HK-2 (cell line): ENCODE results near the gene CEP72.
"Not testable (repeated sequence)": the region's sequence is repeated elsewhere in the genome, so short reads cannot be mapped to it uniquely, and the experiment has no call there.

Experiments
- DNase-seq: peaks from one replicate; pipeline ENCODE4 v3.0.0-alpha.2; 2018; ENCODE audit not compliant: unreplicated experiment

The CEP72 gene

DNA sequence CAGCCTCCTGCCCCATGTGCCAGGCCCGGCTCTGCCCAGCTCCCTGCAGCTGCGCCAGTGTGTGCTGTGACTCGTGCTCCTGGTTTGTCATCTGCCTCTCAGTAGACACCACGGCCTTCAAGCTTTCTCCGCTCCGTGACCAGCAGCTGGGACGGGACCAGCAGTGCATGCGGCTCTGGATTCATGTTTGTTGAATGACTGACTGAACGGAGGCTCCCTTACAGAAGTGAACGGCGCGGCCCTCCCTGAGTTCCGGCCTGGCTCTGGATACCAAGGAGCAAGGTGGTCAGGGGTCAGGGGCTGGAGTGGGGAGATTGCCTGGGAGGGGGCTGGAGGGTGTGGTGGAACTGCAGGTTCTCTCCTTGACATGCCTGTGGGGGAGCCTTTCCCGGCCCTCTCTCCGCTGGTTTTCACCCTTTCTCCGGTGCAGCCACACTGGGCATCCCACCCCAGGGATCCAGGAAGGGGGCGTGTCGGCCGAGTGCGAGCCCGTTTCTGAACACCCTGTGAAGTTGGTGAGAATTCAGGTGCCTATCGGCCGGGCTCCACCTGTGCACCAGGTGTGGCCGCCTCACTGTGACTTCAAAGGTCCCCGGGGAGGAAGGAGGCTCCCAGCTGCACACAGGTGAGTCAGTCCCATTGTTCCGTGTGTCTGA, 11.1 kb upstream of the CEP72 start:
- no peak for DNase-seq

DNA sequence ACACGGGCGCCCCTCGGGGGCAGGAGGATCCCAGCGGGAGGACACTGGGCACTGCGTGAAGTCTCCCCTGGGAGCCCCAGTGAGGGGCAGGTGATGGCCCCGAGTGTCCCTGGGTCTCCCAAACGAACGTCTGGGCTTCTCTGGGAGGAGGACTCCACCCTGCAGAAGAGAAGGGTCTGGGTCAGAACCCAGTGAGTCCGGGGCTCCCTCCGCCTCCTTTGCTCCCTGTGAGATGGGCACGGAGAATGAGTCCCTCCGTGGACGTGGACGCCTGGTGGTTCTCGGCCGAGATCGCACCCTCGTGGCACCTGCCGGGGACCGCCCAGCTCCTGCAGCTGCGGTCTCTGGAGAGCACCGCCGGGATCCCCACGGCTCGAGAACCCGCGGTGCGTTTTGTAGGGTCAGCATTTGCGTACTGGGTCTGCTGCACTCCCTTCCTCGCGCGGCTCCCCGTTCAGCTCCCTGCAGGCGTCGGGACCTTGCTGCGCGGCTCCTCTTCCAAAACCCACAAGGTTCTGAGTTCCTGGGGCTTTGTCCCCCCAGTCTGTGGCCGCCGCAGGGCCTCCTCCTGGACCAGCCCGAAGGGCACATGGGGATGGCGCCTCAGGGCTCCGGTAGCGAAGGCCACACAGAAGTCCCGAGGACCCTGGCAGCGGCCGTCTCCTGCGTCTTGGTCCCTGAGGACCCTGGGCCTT, 10.2 kb upstream of the CEP72 start:
- DNase-seq, result no peak

DNA sequence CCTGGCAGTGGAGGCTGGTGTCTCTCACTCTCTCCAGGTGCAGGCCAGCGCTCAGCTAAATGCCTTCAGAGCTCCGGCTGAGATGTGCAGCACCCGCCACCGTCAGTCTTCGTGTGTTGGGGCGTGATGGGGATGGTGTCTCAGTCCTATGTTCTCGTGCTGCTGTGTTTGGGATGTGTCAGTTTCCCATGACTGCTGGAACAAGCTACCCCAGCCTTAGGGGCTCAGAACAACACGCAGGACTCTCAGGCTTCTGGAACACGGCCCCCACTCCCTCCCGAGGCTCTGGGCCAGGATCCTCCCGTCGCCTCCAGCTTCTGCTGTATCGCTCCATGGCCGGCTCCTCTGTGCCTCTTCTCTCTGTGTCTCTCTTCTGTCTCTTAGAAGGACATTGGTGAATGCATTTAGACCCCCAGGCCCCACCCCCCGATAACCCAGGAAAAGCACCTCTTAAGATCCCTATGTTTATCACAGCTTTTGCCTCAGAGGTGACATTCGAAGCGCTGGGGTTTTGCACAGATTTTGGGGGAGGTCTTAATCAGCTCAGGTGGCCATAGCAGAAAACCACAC, 9.6 kb upstream of the CEP72 start:
- no peak for DNase-seq

DNA sequence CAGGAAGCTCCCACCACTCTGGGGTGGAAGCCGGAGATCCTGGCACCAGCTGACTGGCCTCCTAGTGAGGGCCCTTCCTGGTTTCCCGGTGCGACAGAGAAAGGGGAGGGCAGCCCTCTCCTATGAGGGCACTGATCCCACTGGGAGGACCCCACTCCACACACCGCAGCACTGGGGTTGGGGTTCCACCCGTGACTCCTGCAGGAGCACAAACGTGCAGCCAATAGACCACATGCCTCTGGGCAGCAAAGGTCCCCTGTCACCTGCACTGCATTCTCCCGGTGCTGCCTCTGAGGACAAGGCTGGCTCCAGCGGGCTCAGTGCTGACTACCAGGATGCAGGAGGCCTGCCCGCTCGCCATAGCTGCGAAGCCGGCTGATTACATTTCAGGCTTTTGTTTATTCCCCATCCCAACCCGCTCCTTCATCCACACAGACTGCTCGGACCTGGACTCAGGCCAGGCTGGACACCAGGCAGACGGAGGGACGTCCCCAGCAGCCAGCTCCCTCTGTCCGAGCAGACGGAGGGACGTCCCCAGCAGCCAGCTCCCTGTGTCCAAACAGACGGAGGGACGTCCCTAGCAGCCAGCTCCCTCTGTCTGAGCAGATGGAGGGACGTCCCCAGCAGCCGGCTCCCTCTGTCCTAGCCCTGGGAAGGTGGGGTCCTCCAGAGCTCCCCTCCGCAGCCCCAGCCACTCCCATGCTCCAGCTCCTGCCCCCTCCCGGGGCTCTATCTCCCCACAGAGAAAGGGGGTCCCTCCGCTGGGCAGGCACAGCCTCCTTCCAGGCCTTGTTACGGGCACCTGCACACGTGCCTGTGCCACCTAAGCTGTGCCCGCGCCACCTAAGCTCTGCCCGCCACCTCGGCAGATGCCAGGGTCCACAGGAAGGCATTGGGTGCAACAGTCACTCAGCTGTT, 8.8 kb upstream of the CEP72 start:
- DNase-seq, result no peak

DNA sequence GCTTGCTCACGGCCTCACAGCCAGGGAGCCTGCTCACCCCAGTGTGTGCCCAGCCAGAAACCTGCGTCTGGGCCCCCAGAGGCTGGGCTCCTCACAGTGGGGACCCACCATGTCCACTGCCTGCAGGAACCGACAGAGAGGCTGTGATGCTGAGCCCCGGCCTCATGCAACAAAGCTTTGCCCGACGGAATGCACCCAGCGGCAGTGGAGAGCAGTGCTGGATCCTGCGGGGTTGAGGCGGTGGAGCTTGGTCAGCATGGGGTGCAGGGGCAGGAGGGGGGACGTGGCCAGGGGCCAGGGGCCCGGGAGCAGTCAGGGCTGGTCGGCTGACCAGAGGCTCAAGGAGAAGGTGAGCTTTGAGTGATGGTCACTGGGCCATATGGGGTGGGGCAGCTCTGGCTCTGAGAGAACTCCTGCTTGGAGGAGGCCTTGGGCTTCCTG, 7.7 kb upstream of the CEP72 start:
- no peak for DNase-seq

DNA sequence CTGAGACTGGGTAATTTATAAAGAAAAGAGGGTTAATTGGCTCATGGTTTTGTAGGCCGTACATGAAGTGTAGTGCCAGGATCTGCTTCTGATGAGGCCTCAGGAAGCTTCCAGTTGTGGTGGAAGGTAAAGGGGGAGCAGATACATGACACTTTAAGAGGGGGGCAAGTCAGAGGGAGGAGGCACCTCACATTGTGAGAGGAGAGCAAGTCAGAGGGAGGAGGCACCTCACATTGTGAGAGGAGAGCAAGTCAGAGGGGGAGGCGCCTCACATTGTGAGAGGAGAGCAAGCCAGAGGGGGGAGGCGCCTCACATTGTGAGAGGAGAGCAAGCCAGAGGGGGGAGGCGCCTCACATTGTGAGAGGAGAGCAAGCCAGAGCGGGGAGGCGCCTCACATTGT, 7.0 kb upstream of the CEP72 start:
- not testable (repeated sequence) for DNase-seq

DNA sequence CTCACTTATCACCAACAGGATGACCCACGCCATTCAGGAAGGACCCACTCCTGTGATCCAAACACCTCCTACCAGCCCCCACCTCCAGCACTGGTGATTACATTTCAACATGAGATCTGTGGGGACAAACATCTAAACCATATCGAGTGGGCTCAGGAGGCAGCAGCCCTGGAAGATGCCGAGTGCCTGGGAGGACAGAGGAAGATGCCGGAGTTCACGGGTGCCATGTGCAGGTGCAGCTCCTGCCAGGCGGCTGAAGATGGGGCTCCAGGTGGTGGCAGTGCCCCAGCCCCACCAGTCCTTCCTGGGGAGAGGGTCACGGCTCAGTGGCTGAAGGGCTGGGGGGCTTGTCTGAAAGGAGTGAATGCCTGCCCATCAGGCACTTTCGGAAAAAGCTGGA, 6.1 kb upstream of the CEP72 start:
- DNase-seq, result no peak

DNA sequence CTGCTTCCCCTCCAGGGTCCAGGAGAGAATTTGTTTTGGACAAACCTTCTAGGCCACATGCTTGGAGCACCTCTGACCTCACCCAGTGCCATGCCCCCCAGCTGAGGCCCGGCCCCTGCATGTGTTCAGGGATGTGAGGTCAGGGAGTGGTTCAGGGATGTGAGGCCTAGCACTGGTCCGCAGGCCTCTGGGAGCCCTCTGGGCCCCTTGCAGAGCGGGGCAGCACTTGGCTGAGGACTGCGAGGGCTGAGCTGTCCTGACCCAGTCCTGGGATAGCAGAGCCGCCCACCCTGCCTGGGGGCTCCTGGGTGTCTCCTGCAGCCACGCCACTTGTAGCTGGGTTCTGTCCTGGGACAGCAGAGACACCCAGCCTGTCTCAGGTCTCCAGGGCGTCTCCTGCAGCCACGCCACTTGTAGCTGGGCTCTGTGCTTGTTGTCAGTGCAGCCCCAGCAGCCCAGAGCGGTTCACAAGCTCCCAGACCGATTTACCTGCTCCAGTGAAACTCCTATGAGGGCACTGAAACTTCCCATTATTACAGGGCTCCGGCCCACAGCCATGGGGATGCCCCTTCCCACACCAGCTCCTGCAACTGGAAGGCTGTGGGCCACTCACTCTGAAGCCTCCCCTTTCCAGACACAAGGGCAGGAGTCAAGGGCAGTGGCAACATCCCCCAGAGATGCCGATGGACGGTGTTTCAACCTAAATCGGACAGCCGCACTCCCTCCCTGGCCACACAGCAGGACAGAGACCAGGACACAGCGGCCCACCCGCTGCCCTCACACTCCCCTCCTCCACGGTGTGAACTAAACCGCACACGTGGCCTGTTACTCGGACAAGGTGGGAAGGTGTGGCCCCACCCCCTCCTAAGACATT, 5.4 kb upstream of the CEP72 start:
- no peak for DNase-seq

DNA sequence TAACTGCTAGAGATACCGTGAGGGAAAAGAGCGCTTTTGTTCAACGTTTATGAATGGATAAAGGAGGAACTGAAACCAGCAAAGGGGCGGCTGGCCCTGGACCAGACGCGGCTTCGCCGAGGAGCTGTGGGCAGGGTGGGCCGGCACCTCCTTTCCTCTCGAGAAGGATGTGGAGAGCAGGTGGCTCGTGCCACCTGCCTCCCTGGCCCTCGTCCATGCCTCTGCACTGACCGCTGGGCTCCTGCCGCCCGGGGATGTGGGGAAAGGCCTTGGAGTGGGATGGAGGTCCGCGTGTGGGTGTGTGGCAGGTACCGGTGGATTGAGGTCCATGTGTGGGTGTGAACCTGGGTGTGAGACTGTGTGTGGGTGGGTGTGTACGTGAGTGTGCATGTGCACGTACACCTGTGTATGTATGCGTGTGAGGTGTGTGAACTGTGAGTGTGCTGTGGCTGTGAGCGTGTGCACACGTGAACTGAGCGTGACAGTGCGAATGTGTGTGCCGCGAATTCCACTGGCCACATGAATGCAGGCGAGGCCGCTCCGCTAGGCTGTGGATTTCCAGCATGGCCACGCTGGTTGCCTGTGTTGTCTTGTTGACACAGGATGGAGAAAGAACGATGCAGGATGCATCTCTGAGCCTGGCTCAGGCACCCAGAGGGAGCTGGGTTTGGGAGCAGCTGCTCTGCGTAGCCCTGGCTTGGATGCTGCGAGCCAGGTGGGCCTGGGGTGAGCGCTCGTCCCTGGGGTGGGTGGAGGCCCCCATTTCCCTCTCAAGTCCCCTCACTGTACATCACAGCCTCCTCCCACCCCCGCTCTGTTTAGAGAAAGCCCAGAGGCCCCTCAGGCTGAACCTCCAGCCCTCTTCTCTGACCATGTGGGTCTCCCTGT, 4.4 kb upstream of the CEP72 start:
- DNase-seq, result no peak

DNA sequence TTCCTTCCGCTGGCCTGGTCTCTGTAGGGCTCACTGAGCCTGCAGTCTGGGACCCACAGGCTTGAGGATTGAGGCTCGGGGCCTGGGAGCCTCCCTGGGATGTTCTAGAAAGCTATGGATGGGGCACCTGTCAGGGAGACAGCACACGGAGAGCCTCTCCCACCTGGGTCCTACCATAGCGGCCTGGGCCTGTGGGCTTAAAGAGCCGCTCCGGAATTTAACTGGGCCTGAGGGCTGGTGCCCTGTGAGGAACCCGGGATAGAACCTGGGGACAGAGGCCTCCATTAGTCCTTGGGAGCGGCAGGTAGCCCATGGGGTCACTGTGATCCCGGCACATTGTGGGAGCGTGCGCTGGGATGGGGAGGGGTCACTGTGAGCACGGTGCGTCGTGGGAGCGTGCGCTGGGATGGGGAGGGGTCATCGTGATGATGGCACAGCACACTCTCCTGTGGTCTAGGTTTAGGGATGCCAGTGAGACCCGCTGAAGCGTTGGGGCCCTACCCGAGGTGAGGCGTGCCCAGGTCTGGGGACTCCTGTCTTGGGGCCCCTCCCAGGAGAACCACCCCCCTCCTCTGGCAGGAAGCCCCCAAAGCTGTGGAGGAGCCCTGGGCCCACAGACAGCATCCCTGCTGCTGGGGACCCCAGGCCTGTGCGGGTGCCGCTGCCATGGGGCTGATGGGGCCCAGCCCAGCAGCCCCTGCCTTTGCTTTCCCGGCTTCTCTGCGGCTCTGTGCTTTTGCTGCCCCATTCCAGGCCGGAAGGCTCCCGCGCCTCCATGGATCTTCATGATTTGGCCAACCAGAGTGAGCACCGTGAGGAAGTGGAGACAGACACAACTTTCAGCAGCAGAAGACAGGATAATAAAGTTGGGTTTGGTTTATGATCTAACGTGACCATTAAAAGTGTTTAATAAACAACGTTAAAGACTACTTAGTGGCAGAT, 3.4 kb upstream of the CEP72 start:
- no peak for DNase-seq

DNA sequence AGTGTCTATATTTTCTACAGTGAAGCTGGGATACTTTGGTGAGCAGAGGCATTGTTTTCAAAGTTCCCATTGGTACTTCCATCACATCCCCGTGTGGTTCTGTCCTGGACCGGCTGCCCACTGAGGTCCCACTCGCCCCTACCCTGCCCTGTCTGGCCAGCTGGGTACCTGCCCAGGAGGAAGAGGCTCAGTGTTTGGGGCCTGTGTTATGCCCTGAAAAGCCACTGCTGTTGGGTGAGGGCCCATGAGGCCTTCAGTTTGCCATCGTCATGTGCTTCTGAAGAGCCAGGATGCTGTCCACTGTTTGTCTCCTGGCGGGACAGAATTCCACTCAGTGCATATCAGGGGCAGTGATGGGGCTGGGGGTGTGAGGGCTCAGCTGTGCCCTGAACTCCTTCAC, 2.6 kb upstream of the CEP72 start:
- DNase-seq, result no peak

DNA sequence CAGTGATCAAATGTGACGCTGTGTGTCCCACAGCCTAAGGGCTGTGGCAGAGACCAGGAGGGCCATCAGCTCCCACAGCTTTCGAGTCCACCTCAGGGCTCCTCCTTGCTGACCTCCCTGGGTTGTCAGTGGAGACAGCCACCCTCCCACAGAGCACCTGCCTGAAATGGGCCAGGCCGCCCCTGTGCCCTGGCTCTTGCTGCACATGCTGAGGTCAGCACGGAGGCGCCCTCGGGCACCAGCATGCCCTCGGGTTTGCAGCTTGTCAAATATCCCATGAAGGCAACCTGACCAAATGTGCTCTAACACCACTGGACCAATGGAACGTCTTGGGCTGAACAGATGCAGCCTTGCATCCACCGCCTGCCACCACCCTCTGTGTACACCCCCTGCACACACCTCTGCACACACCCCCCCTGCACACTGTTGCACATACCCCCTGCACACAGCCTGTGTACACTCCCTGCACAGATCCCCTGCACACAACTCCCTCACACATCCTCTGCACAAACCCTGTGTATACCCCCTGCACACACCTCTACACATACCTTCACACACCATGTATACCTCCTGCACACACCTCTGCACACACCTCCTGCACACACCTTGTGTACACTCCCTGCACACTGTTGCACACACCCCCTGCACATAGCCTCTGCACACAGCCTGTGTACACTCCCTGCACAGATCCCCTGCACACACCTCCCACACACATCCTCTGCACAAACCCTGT, 2.0 kb upstream of the CEP72 start:
- no peak for DNase-seq

DNA sequence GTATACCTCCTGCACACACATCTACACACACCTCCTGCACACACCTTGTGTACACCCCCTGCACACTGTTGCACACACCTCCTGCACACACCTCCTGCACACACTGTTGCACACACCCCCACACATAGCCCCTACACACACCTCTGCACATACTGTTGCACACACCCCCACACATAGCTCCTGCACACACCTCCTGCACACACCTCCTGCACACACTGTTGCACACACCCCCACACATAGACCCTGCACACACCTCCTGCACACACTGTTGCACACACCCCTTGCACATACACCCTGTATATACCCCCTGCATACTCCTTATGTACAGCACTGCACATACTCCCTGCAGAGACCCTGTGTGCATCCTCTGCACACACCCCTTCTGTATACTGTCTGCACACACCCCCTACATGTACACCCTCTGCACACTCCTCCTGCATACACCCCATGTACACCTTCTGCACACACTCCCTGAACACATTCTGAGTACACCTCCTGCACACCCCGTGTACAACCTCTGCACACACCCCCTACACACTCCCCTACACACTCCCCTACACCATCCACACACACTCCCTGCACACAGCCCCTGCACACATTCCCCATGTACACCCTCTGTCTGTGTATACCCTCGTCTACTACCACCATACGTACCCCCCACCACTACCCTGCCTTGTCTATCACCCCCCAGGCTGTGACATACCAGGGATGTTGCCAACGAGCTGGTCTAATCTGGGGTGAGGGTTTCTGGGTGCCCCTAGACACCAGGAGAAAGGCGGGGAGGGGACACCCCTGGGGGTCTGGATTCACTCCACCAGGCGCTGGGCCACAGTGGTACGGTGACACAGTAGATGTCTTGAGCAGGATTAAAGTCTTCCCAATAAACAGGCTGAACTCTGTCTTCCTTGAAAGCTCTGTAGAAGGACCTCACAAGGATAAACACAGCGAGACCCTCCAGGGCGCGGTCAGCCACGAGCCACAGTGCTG, 1.1 kb upstream of the CEP72 start:
- no peak for DNase-seq

DNA sequence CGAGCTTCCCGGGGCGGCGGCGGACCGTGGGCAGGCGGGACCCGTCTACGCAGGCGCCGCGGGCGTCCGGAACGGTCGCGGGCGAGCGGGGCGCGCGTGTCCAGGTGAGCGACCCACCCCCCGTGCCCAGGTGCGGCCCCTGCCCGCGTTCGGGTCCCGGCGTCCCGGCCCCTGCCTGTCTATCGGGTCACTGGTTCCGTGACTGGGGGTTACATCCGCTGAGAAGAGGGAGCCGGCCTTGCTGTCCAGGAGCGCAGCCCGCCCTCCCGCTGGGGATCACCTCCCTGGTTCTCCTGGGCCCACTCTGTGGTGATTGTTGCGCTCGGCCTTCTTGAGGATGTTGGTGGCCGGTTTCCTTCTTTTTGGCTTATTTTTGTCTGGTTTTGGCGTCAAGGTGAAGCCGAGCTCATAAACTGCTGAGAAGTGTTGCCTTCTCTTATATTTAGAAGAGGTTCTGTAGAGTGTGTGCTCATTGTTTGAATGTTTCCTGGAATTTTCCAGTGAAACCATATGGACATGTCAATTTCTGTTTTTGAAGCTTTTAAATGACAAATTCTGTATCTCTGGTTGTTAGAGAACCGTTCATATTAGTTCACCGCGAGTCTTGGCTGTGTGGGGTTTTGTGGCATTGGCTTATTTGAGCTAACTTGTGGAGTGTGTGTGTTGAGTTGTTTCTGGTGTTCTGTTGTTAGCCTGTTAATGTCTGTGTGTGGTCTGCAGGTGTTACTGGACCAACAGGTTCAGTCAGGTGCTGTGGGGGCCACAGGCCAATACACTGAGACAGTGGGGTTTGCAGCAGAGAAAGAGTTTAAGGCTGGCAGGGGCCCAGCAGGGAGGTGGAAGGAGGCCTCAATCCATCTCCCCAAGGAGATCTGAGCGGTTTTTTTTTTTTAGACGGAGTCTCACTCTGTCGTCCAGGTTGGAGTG, 621 bp downstream of the CEP72 start:
- no peak for DNase-seq

DNA sequence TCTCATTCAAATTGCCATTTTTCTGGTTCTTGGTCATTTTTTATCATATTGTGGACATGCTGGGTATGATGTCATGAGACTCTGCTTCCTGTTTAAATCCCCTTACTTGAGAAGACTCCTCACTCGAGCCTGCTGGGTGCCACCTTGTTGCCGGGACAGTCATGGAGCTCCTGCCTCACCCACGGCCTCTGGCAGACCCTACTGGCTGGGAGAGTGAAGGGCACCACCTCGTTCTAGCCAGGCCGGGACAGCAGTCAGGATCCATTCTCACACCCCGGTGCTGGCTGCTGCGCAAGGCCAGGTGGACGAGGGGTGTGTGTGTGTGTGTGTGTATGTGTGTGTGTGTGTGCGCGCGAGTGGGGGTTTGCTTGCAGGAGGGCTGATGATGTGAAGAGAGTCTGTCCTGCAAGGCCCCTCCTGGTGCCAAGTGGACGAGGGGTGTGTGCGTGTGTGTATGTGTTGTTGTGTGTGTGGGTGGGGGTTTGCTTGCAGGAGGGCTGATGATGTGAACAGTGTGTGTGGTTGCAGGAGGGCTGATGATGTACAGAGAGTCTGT, 4.4 kb downstream of the CEP72 start:
- no peak for DNase-seq

DNA sequence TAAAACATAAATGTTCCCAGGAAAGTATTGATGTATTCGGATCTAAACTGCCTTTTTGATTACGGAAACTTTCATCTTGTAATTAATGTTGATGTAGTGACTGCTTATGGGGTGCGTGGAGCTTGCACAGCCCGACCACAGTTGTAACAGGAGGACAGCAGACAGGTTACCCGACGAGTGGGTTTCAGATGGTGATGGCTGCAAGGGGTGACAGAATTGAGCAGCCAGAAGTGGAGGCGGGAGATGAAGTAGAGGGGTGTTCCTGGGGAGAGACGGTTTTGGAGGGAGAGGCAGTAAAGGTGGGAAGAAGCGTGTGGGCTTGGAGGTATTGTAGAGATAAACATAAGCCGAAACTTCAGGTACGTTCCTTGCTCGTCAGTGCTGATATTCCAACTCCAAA, 5.8 kb downstream of the CEP72 start:
- no peak for DNase-seq
